ENCODE data around the gene KRTAP5-11.
"Not testable (repeated sequence)": the region's sequence is repeated elsewhere in the genome, so short reads cannot be mapped to it uniquely, and the experiment has no call there.

KRTAP5-11 gene

GRCh38 chr11:71585673-71586072, 3.0 kb upstream of the KRTAP5-11 start:
- not testable (repeated sequence) for FAIRE-seq; DNase-seq (ENCODE audit: insufficient read length, low spot score)

GRCh38 chr11:71582969-71583368, 294 bp upstream of the KRTAP5-11 start:
- FAIRE-seq; DNase-seq (ENCODE audit: insufficient read length, low spot score): not testable (repeated sequence)

GRCh38 chr11:71581826-71582225, 849 bp downstream of the KRTAP5-11 start:
- no peak for TF ChIP-seq POLR2A (IDR thresholded peaks at IDR 0.05; ENCODE audit: low read depth, low read length)
- FAIRE-seq: no peak
- DNase-seq (ENCODE audit: insufficient read length, low spot score): no peak

- DNase-seq (ENCODE audit: insufficient read length, low spot score): peak; percentile 55
- no peak for TF ChIP-seq POLR2A (IDR thresholded peaks at IDR 0.05; ENCODE audit: low read depth, low read length)
- no peak for FAIRE-seq
Observed at GRCh38 chr11:71580057-71581003, 2.3 kb downstream of the KRTAP5-11 start.

GRCh38 chr11:71579513-71579912, 3.2 kb downstream of the KRTAP5-11 start:
- FAIRE-seq; DNase-seq (ENCODE audit: insufficient read length, low spot score): not testable (repeated sequence)

- FAIRE-seq: no peak
- DNase-seq (ENCODE audit: insufficient read length, low spot score): no peak
- no peak for TF ChIP-seq POLR2A (IDR thresholded peaks at IDR 0.05; ENCODE audit: low read depth, low read length)
Observed at GRCh38 chr11:71577469-71578004, 5.1 kb downstream of the KRTAP5-11 start.

- not testable (repeated sequence) for DNase-seq (ENCODE audit: insufficient read length, low spot score); FAIRE-seq
Observed at GRCh38 chr11:71576688-71577465, 5.8 kb downstream of the KRTAP5-11 start.

- no peak for DNase-seq (ENCODE audit: insufficient read length, low spot score)
- no peak for FAIRE-seq
- TF ChIP-seq POLR2A (IDR thresholded peaks at IDR 0.05; ENCODE audit: low read depth, low read length): no peak
Observed at GRCh38 chr11:71575723-71576424, 6.8 kb downstream of the KRTAP5-11 start.

GRCh38 chr11:71574418-71574817, 8.3 kb downstream of the KRTAP5-11 start:
- FAIRE-seq: no peak
- TF ChIP-seq POLR2A (IDR thresholded peaks at IDR 0.05; ENCODE audit: low read depth, low read length): no peak
- no peak for DNase-seq (ENCODE audit: insufficient read length, low spot score)

- TF ChIP-seq POLR2A (IDR thresholded peaks at IDR 0.05; ENCODE audit: low read depth, low read length): no peak
- DNase-seq (ENCODE audit: insufficient read length, low spot score) (no peak), FAIRE-seq (no peak)
Observed at GRCh38 chr11:71572811-71573210, 9.9 kb downstream of the KRTAP5-11 start.

GRCh38 chr11:71571101-71571850, 11.4 kb downstream of the KRTAP5-11 start:
- not testable (repeated sequence) for DNase-seq (ENCODE audit: insufficient read length, low spot score); FAIRE-seq

- FAIRE-seq (no peak), DNase-seq (ENCODE audit: insufficient read length, low spot score) (no peak)
- TF ChIP-seq POLR2A (IDR thresholded peaks at IDR 0.05; ENCODE audit: low read depth, low read length): no peak
Observed at GRCh38 chr11:71568704-71569349, 13.8 kb downstream of the KRTAP5-11 start.

- DNase-seq (ENCODE audit: insufficient read length, low spot score); FAIRE-seq: not testable (repeated sequence)
Observed at GRCh38 chr11:71567633-71568032, 15.0 kb downstream of the KRTAP5-11 start.

- not testable (repeated sequence) for DNase-seq (ENCODE audit: insufficient read length, low spot score); FAIRE-seq
Observed at GRCh38 chr11:71566626-71567599, 15.8 kb downstream of the KRTAP5-11 start.
